ENCODE results near the gene ATL3.

Gene ATL3, protein sequence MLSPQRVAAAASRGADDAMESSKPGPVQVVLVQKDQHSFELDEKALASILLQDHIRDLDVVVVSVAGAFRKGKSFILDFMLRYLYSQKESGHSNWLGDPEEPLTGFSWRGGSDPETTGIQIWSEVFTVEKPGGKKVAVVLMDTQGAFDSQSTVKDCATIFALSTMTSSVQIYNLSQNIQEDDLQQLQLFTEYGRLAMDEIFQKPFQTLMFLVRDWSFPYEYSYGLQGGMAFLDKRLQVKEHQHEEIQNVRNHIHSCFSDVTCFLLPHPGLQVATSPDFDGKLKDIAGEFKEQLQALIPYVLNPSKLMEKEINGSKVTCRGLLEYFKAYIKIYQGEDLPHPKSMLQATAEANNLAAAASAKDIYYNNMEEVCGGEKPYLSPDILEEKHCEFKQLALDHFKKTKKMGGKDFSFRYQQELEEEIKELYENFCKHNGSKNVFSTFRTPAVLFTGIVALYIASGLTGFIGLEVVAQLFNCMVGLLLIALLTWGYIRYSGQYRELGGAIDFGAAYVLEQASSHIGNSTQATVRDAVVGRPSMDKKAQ

GRCh38 chr11:63671322-63672155, at the start of gene ATL3:
Gene ATL3, minus strand, starts transcription at chr11:63671376. Its CDS starts 41 bp downstream, at chr11:63671335.
- in situ Hi-C loops (cut with HindIII; ENCODE audit: low pct_unique_long_range_greater_than_20kb, low sequenced_read_pairs), result no loop called here
- no peak for TF ChIP-seq JUND (IDR thresholded peaks at IDR 0.05; ENCODE audit: low read depth)
- DNase-seq (ENCODE audit: low read depth in 1 of 2, low spot score in 1 of 2), result peak; percentile 94 to 99

GRCh38 chr11:63720611-63721010, 49.4 kb upstream of the ATL3 start:
- DNase-seq (ENCODE audit: low read depth in 1 of 2, low spot score in 1 of 2), result no peak
- no peak for TF ChIP-seq JUND (IDR thresholded peaks at IDR 0.05; ENCODE audit: low read depth)
- in situ Hi-C loops (cut with HindIII; ENCODE audit: low pct_unique_long_range_greater_than_20kb, low sequenced_read_pairs), result no loop called here

GRCh38 chr11:63719987-63720386, 48.8 kb upstream of the ATL3 start:
- DNase-seq (ENCODE audit: low read depth in 1 of 2, low spot score in 1 of 2), result no peak
- TF ChIP-seq JUND (IDR thresholded peaks at IDR 0.05; ENCODE audit: low read depth), result no peak
- in situ Hi-C loops (cut with HindIII; ENCODE audit: low pct_unique_long_range_greater_than_20kb, low sequenced_read_pairs), result no loop called here

GRCh38 chr11:63719001-63719400, 47.8 kb upstream of the ATL3 start:
- in situ Hi-C loops (cut with HindIII; ENCODE audit: low pct_unique_long_range_greater_than_20kb, low sequenced_read_pairs), result no loop called here
- DNase-seq (ENCODE audit: low read depth in 1 of 2, low spot score in 1 of 2), result no peak
- TF ChIP-seq JUND (IDR thresholded peaks at IDR 0.05; ENCODE audit: low read depth), result no peak

- no peak for DNase-seq (ENCODE audit: low read depth in 1 of 2, low spot score in 1 of 2)
- TF ChIP-seq JUND (IDR thresholded peaks at IDR 0.05; ENCODE audit: low read depth), result no peak
- in situ Hi-C loops (cut with HindIII; ENCODE audit: low pct_unique_long_range_greater_than_20kb, low sequenced_read_pairs), result no loop called here
Observed at GRCh38 chr11:63716046-63716445, 44.9 kb upstream of the ATL3 start.

DNA sequence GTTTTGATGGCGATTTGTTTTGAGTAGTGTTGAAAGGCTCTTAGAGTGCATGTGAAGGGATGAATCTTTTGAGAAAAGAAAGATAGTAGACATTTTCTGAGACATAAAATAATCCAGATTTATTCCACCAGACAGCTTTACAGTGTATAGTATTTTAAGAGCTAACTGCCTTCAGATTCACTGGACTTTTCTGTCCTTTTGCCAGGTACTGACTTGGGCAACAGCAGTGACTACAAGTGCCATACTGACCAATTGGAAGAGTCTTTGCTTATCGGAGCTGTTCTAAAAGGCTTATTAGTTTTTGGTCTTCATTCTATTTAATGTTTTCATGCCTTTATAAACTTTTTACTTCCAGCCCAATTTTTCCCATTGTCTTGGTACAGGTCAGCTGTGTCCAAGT, 42.6 kb upstream of the ATL3 start:
- no peak for TF ChIP-seq JUND (IDR thresholded peaks at IDR 0.05; ENCODE audit: low read depth)
- DNase-seq (ENCODE audit: low read depth in 1 of 2, low spot score in 1 of 2), result no peak
- in situ Hi-C loops (cut with HindIII; ENCODE audit: low pct_unique_long_range_greater_than_20kb, low sequenced_read_pairs), result no loop called here

GRCh38 chr11:63711838-63712237, 40.7 kb upstream of the ATL3 start:
- peak in 1 of 2 experiments; percentile 34 for DNase-seq (ENCODE audit: low read depth in 1 of 2, low spot score in 1 of 2)
- no peak for TF ChIP-seq JUND (IDR thresholded peaks at IDR 0.05; ENCODE audit: low read depth)
- in situ Hi-C loops (cut with HindIII; ENCODE audit: low pct_unique_long_range_greater_than_20kb, low sequenced_read_pairs), result no loop called here

- DNase-seq (ENCODE audit: low read depth in 1 of 2, low spot score in 1 of 2), result peak in 1 of 2 experiments; percentile 42
- no peak for TF ChIP-seq JUND (IDR thresholded peaks at IDR 0.05; ENCODE audit: low read depth)
- in situ Hi-C loops (cut with HindIII; ENCODE audit: low pct_unique_long_range_greater_than_20kb, low sequenced_read_pairs), result no loop called here
Observed at GRCh38 chr11:63710476-63711217, 39.5 kb upstream of the ATL3 start.

GRCh38 chr11:63709336-63709884, 38.2 kb upstream of the ATL3 start:
- DNase-seq (ENCODE audit: low read depth in 1 of 2, low spot score in 1 of 2), result no peak
- TF ChIP-seq JUND (IDR thresholded peaks at IDR 0.05; ENCODE audit: low read depth), result no peak
- in situ Hi-C loops (cut with HindIII; ENCODE audit: low pct_unique_long_range_greater_than_20kb, low sequenced_read_pairs), result no loop called here

- no peak for TF ChIP-seq JUND (IDR thresholded peaks at IDR 0.05; ENCODE audit: low read depth)
- in situ Hi-C loops (cut with HindIII; ENCODE audit: low pct_unique_long_range_greater_than_20kb, low sequenced_read_pairs), result no loop called here
- no peak for DNase-seq (ENCODE audit: low read depth in 1 of 2, low spot score in 1 of 2)
Observed at GRCh38 chr11:63708764-63709163, 37.6 kb upstream of the ATL3 start.

DNA sequence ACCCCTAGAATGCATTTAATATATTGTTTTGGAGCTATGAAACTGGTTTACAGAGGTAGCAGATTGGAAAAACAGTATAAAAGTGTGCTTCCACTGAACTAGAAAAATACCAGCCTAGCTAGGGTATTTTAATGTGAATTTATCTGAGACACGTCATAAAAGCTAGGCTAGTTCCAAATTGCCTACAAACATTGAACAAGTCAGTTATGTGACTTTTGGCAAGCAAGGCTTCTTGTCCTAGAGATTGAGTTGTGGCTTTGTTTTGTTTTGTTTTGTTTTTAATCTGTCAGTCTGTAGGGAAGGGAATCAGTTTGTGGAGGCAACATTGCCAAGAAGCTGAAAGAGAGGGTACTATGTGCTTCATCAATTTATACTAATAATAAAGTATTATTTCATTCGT, 34.4 kb upstream of the ATL3 start:
- no peak for DNase-seq (ENCODE audit: low read depth in 1 of 2, low spot score in 1 of 2)
- no peak for TF ChIP-seq JUND (IDR thresholded peaks at IDR 0.05; ENCODE audit: low read depth)
- in situ Hi-C loops (cut with HindIII; ENCODE audit: low pct_unique_long_range_greater_than_20kb, low sequenced_read_pairs), result no loop called here

DNA sequence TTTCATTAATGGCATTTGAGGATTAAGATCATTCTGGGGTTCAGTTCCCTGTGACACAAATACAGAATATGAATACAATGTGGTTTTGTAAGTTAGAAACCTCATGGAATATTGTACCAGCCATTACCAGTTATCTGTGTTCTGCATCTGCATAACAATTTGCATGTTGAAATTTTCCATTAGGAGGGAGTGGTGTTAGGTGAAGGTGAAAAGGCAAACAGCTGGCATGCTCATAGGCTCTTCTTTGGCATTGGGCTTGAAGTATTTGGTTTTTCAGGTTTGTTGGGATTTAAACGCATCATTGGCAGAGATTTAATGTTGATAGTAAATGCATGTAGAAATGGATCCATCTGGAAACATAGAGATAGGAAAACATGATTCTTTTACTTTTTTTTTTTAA, 28.7 kb upstream of the ATL3 start:
- DNase-seq (ENCODE audit: low read depth in 1 of 2, low spot score in 1 of 2), result peak; percentile 28 to 92
- TF ChIP-seq JUND (IDR thresholded peaks at IDR 0.05; ENCODE audit: low read depth), result no peak
- in situ Hi-C loops (cut with HindIII; ENCODE audit: low pct_unique_long_range_greater_than_20kb, low sequenced_read_pairs), result no loop called here
